IgD-negative memory B cell (primary cell): Measurements from ENCODE around the gene APH1B. TPM values are rescaled to one million over a fixed set of nuclear protein-coding genes. Genes with fewer than 3 reads are reported as not detected.
"Not testable (repeated sequence)": the region's sequence is repeated elsewhere in the genome, so short reads cannot be mapped to it uniquely, and the experiment has no call there.

Experiments used
- H3K27ac Mint-ChIP-seq, 3 donors: one replicate each; pipeline ENCODE4 v1.8.0; 2020 to 2022; ENCODE audit warnings: mild to moderate bottlenecking in 3 of 3, mixed read lengths in 3 of 3, moderate library complexity in 1 of 3
- H3K27me3 Mint-ChIP-seq: one replicate; pipeline ENCODE4 v1.8.0; 2021; ENCODE audit warnings: mixed read lengths
- H3K36me3 Mint-ChIP-seq: one replicate; pipeline ENCODE4 v1.8.0; 2020; ENCODE audit warnings: mild to moderate bottlenecking, mixed read lengths
- H3K4me1 Mint-ChIP-seq, 3 donors: one replicate each; pipeline ENCODE4 v1.8.0; 2020 to 2022; ENCODE audit warnings: mixed read lengths in 3 of 3, mild to moderate bottlenecking in 1 of 3
- H3K4me3 Mint-ChIP-seq, 4 donors: one replicate each; pipeline ENCODE4 v1.8.0; 2020 to 2022; ENCODE audit warnings: mild to moderate bottlenecking in 4 of 4, mixed read lengths in 4 of 4, moderate library complexity in 3 of 4
- H3K9me3 Mint-ChIP-seq, 3 donors: one replicate each; pipeline ENCODE4 v1.8.0; 2020 to 2021; ENCODE audit warnings: mixed read lengths in 3 of 3, mild to moderate bottlenecking in 1 of 3
- polyA plus RNA-seq: library from polyadenylated mRNA; unstranded; fragments of 300-500 nt; fragmentation: Illumina TruSeq; gene quantifications from one replicate; pipeline ENCODE4 v1.2.3, GENCODE V29; 2021

Gene APH1B
- polyA plus RNA-seq, 1 donor from 2014 or later: 18.5 TPM

GRCh38 chr15:63339836-63340235, 62.4 kb downstream of the APH1B start:
- peaks cover 0 to 9% (median 0%) of the 10 kb centered on the region in 3 donors for H3K4me1 Mint-ChIP-seq
- no peaks in the 10 kb centered on the region for H3K36me3 Mint-ChIP-seq
- peak overlapping the region in 1 of 3 donors; percentile 6 for H3K27ac Mint-ChIP-seq
- H3K27me3 Mint-ChIP-seq: peaks cover 8% of the 10 kb centered on the region
- no peak overlapping the region for H3K4me3 Mint-ChIP-seq
- H3K9me3 Mint-ChIP-seq: no peaks in the 10 kb centered on the region

- peaks cover 8% of the 10 kb centered on the region for H3K27me3 Mint-ChIP-seq
- H3K36me3 Mint-ChIP-seq: no peaks in the 10 kb centered on the region
- H3K4me3 Mint-ChIP-seq: no peak overlapping the region
- no peak overlapping the region for H3K27ac Mint-ChIP-seq
- peaks cover 0 to 9% (median 0%) of the 10 kb centered on the region in 3 donors for H3K4me1 Mint-ChIP-seq
- H3K9me3 Mint-ChIP-seq: no peaks in the 10 kb centered on the region
These were observed 62.9 kb downstream of the APH1B start for GRCh38 chr15:63340353-63340752.

- peak overlapping the region in 1 of 4 donors; percentile 72 for H3K4me3 Mint-ChIP-seq
- no peak overlapping the region for H3K27ac Mint-ChIP-seq
- H3K9me3 Mint-ChIP-seq: no peaks in the 10 kb centered on the region
- no peaks in the 10 kb centered on the region for H3K36me3 Mint-ChIP-seq
- H3K4me1 Mint-ChIP-seq: peaks cover 0 to 9% (median 0%) of the 10 kb centered on the region in 3 donors
- peaks cover 8% of the 10 kb centered on the region for H3K27me3 Mint-ChIP-seq
These were observed 63.5 kb downstream of the APH1B start for GRCh38 chr15:63340878-63341277.

- H3K9me3 Mint-ChIP-seq: no peaks in the 10 kb centered on the region
- H3K27ac Mint-ChIP-seq: no peak overlapping the region
- peaks cover 0 to 9% (median 0%) of the 10 kb centered on the region in 3 donors for H3K4me1 Mint-ChIP-seq
- H3K27me3 Mint-ChIP-seq: peaks cover 8% of the 10 kb centered on the region
- H3K36me3 Mint-ChIP-seq: no peaks in the 10 kb centered on the region
- H3K4me3 Mint-ChIP-seq: no peak overlapping the region
These were observed 64.5 kb downstream of the APH1B start for GRCh38 chr15:63341898-63342297.

- H3K9me3 Mint-ChIP-seq, H3K27ac Mint-ChIP-seq, H3K4me3 Mint-ChIP-seq, H3K36me3 Mint-ChIP-seq, H3K4me1 Mint-ChIP-seq, H3K27me3 Mint-ChIP-seq: not testable (repeated sequence)
These were observed 65.7 kb downstream of the APH1B start for GRCh38 chr15:63342996-63343562.

- H3K36me3 Mint-ChIP-seq: no peaks in the 10 kb centered on the region
- H3K27me3 Mint-ChIP-seq: peaks cover 7% of the 10 kb centered on the region
- H3K4me3 Mint-ChIP-seq: no peak overlapping the region
- peaks cover 3 to 9% (median 4%) of the 10 kb centered on the region in 3 donors for H3K4me1 Mint-ChIP-seq
- no peaks in the 10 kb centered on the region for H3K9me3 Mint-ChIP-seq
- no peak overlapping the region for H3K27ac Mint-ChIP-seq
These were observed 67.5 kb downstream of the APH1B start for GRCh38 chr15:63344731-63345390.

GRCh38 chr15:63345391-63345752, 68.0 kb downstream of the APH1B start:
- Mint-ChIP-seq H3K36me3 (no peaks in the 10 kb centered on the region), H3K4me1 (peaks cover 3 to 9% (median 4%) of the 10 kb centered on the region in 3 donors), H3K9me3 (no peaks in the 10 kb centered on the region), H3K4me3 (no peak overlapping the region), H3K27ac (no peak overlapping the region), H3K27me3 (peaks cover 7% of the 10 kb centered on the region)

GRCh38 chr15:63347074-63347857, 69.9 kb downstream of the APH1B start:
- Mint-ChIP-seq H3K4me3 (peak overlapping the region in 1 of 4 donors; percentile 13), H3K27ac (no peak overlapping the region), H3K36me3 (no peaks in the 10 kb centered on the region), H3K4me1 (peaks cover 3 to 9% (median 4%) of the 10 kb centered on the region in 3 donors), H3K9me3 (no peaks in the 10 kb centered on the region), H3K27me3 (peaks cover 7% of the 10 kb centered on the region)

- no peaks in the 10 kb centered on the region for H3K9me3 Mint-ChIP-seq
- H3K36me3 Mint-ChIP-seq: no peaks in the 10 kb centered on the region
- no peak overlapping the region for H3K4me3 Mint-ChIP-seq
- no peak overlapping the region for H3K27ac Mint-ChIP-seq
- peaks cover 3 to 5% (median 4%) of the 10 kb centered on the region in 3 donors for H3K4me1 Mint-ChIP-seq
- H3K27me3 Mint-ChIP-seq: peaks cover 7% of the 10 kb centered on the region
These were observed 71.0 kb downstream of the APH1B start for GRCh38 chr15:63348392-63348791.

- H3K27me3 Mint-ChIP-seq: peaks cover 5% of the 10 kb centered on the region
- no peak overlapping the region for H3K4me3 Mint-ChIP-seq
- H3K27ac Mint-ChIP-seq: no peak overlapping the region
- H3K36me3 Mint-ChIP-seq: peaks cover 2% of the 10 kb centered on the region
- no peaks in the 10 kb centered on the region for H3K9me3 Mint-ChIP-seq
- peaks cover 0 to 4% (median 3%) of the 10 kb centered on the region in 3 donors for H3K4me1 Mint-ChIP-seq
These were observed 71.8 kb downstream of the APH1B start for GRCh38 chr15:63349156-63349555.

- no peak overlapping the region for H3K4me3 Mint-ChIP-seq
- H3K9me3 Mint-ChIP-seq: no peaks in the 10 kb centered on the region
- peaks cover 3% of the 10 kb centered on the region for H3K36me3 Mint-ChIP-seq
- H3K27me3 Mint-ChIP-seq: peaks cover 4% of the 10 kb centered on the region
- H3K27ac Mint-ChIP-seq: no peak overlapping the region
- peaks cover 0 to 4% (median 3%) of the 10 kb centered on the region in 3 donors for H3K4me1 Mint-ChIP-seq
These were observed 72.2 kb downstream of the APH1B start for GRCh38 chr15:63349621-63350020.

- Mint-ChIP-seq H3K4me1 (peaks cover 0 to 4% (median 3%) of the 10 kb centered on the region in 3 donors), H3K9me3 (no peaks in the 10 kb centered on the region), H3K36me3 (peaks cover 3% of the 10 kb centered on the region), H3K4me3 (no peak overlapping the region), H3K27ac (peak overlapping the region in 1 of 3 donors; percentile 28), H3K27me3 (peaks cover 4% of the 10 kb centered on the region)
These were observed 72.8 kb downstream of the APH1B start for GRCh38 chr15:63350178-63350621.

- H3K27me3 Mint-ChIP-seq: peaks cover 4% of the 10 kb centered on the region
- H3K4me3 Mint-ChIP-seq: no peak overlapping the region
- no peak overlapping the region for H3K27ac Mint-ChIP-seq
- H3K4me1 Mint-ChIP-seq: peaks cover 0 to 6% (median 6%) of the 10 kb centered on the region in 3 donors
- no peaks in the 10 kb centered on the region for H3K9me3 Mint-ChIP-seq
- H3K36me3 Mint-ChIP-seq: peaks cover 3% of the 10 kb centered on the region
These were observed 73.8 kb downstream of the APH1B start for GRCh38 chr15:63351170-63351569.

GRCh38 chr15:63352808-63353207, 75.4 kb downstream of the APH1B start:
- Mint-ChIP-seq H3K36me3 (peaks cover 3% of the 10 kb centered on the region), H3K9me3 (no peaks in the 10 kb centered on the region), H3K27me3 (peaks cover 4% of the 10 kb centered on the region), H3K4me3 (no peak overlapping the region), H3K27ac (no peak overlapping the region), H3K4me1 (peaks cover 0 to 6% (median 6%) of the 10 kb centered on the region in 3 donors)

- Mint-ChIP-seq H3K9me3 (no peaks in the 10 kb centered on the region), H3K36me3 (peaks cover 3% of the 10 kb centered on the region), H3K27ac (no peak overlapping the region), H3K27me3 (peaks cover 3% of the 10 kb centered on the region), H3K4me3 (no peak overlapping the region), H3K4me1 (peaks cover 0 to 6% (median 5%) of the 10 kb centered on the region in 3 donors)
These were observed 75.9 kb downstream of the APH1B start for GRCh38 chr15:63353261-63353660.
